GM12872 (cell line): ENCODE data around the gene CSRNP2.

Experiments used
- TF ChIP-seq, protein P1 (sequence below): IDR thresholded peaks from 3 replicates; pipeline ENCODE4 v1.5.1; 2011; ENCODE audit warnings: low read depth, mild to moderate bottlenecking, low read length, moderate library complexity; ENCODE audit not compliant: insufficient read depth

Gene CSRNP2

DNA sequence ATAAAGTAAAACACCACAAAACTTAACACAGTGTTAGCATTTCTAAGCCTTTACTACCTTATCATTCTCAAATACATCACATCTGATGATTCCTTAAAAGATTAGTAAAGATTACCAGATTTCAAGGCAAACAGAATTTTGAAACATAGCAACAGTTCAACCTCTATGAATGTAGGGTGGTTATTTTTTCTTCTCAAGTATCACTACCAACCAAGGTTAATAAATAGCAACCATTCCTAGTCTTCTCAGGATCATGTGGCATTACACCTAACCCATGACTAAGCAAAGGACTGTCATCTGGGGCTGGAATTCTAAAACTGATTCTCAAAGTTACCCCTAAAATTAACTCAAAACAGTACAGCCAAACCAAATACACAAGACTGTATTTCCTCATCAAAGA is 39.4 kb upstream of the CSRNP2 start:
- TF ChIP-seq, protein P1, sequence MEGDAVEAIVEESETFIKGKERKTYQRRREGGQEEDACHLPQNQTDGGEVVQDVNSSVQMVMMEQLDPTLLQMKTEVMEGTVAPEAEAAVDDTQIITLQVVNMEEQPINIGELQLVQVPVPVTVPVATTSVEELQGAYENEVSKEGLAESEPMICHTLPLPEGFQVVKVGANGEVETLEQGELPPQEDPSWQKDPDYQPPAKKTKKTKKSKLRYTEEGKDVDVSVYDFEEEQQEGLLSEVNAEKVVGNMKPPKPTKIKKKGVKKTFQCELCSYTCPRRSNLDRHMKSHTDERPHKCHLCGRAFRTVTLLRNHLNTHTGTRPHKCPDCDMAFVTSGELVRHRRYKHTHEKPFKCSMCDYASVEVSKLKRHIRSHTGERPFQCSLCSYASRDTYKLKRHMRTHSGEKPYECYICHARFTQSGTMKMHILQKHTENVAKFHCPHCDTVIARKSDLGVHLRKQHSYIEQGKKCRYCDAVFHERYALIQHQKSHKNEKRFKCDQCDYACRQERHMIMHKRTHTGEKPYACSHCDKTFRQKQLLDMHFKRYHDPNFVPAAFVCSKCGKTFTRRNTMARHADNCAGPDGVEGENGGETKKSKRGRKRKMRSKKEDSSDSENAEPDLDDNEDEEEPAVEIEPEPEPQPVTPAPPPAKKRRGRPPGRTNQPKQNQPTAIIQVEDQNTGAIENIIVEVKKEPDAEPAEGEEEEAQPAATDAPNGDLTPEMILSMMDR, result no peak

GRCh38 chr12:51118706-51119105 is 35.3 kb upstream of the CSRNP2 start:
- TF ChIP-seq, protein P1, result no peak

GRCh38 chr12:51115533-51115932 is 32.1 kb upstream of the CSRNP2 start:
- TF ChIP-seq, protein P1, result no peak

- TF ChIP-seq, protein P1, result no peak
Observed at GRCh38 chr12:51108136-51108535, 24.7 kb upstream of the CSRNP2 start.

- TF ChIP-seq, protein P1, result no peak
Observed at GRCh38 chr12:51103977-51104376, 20.6 kb upstream of the CSRNP2 start.

- TF ChIP-seq, protein P1, result no peak
Observed at GRCh38 chr12:51098611-51099010, 15.2 kb upstream of the CSRNP2 start.

GRCh38 chr12:51090705-51091229 is 7.4 kb upstream of the CSRNP2 start:
- TF ChIP-seq, protein P1, result no peak
